ENCODE data around the gene RNF212B. TPM values are rescaled to one million over a fixed set of nuclear protein-coding genes. Genes with fewer than 3 reads are reported as not detected.

The RNF212B gene
- total and polyA plus RNA-seq, 3 donors from 2014 or later, result 5.4 to 23.2 (median 18.3) TPM

DNA sequence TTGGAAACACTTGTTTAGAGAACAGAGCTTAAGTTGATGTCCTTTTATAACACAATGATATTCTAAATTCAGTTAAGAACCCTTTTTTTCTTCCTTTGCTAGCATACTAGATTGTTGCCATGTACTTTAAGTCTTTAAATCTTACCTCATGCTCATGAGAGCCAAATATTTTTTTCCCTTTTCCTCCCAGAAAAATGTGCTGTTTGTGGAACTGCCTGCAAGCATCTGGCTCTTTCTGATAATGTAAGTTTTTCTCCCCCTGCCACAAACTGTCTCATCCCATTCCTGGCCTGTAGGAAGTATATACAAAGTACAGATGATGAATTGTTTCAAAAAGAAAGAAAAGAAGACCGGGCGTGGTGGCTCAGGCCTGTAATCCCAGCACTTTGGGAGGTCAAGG lies 5.3 kb downstream of the RNF212B start:
- Histone ChIP-seq H3K4me3 (no peak overlapping the region), H3K9me3 (no peaks in the 10 kb centered on the region), H3K27ac (no peak overlapping the region), H3K36me3 (ENCODE audit: low read depth, missing control alignments) (no peaks in the 10 kb centered on the region), H3K4me1 (no peaks in the 10 kb centered on the region), H3K27me3 (no peaks in the 10 kb centered on the region)
- no peak for DNase-seq
- TF ChIP-seq, protein P1, sequence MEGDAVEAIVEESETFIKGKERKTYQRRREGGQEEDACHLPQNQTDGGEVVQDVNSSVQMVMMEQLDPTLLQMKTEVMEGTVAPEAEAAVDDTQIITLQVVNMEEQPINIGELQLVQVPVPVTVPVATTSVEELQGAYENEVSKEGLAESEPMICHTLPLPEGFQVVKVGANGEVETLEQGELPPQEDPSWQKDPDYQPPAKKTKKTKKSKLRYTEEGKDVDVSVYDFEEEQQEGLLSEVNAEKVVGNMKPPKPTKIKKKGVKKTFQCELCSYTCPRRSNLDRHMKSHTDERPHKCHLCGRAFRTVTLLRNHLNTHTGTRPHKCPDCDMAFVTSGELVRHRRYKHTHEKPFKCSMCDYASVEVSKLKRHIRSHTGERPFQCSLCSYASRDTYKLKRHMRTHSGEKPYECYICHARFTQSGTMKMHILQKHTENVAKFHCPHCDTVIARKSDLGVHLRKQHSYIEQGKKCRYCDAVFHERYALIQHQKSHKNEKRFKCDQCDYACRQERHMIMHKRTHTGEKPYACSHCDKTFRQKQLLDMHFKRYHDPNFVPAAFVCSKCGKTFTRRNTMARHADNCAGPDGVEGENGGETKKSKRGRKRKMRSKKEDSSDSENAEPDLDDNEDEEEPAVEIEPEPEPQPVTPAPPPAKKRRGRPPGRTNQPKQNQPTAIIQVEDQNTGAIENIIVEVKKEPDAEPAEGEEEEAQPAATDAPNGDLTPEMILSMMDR (IDR thresholded peaks at IDR 0.05), result no peak
- no peak for TF ChIP-seq POLR2A (IDR thresholded peaks at IDR 0.05)
- intact Hi-C loops (cut with DNase I; ENCODE audit: low total_unique reads), result no loop called here
- WGBS, 2 donors, result 86 to 91% methylated on average over 2 of the region's 2 CpGs

DNA sequence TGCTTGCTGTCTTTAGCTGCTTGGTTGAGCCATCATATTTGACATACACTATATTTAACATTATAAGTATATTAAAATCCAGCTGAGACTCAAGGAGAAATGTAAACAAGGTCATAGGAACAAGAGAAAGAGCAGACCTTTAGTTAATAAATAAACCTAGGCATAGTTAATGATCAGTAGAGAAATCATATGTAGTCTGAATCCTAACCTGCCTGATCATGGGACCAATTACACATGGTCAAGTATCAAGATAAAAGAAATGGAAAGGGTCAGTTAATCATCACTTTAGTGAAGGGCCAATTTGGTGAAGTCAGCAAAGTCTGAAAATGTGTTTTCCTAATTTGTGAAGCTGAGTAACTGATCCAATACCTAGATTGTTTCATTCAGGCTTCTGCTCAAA lies 7.5 kb downstream of the RNF212B start:
- intact Hi-C loops (cut with DNase I; ENCODE audit: low total_unique reads), result no loop called here
- H3K4me3 ChIP-seq, result no peak overlapping the region
- H3K27me3 ChIP-seq, result no peaks in the 10 kb centered on the region
- no peaks in the 10 kb centered on the region for H3K9me3 ChIP-seq
- H3K4me1 ChIP-seq, result no peaks in the 10 kb centered on the region
- TF ChIP-seq, protein P1 (IDR thresholded peaks at IDR 0.05), result no peak
- TF ChIP-seq POLR2A (IDR thresholded peaks at IDR 0.05), result no peak
- DNase-seq, result no peak
- no peaks in the 10 kb centered on the region for H3K36me3 ChIP-seq (ENCODE audit: low read depth, missing control alignments)
- no peak overlapping the region for H3K27ac ChIP-seq

DNA sequence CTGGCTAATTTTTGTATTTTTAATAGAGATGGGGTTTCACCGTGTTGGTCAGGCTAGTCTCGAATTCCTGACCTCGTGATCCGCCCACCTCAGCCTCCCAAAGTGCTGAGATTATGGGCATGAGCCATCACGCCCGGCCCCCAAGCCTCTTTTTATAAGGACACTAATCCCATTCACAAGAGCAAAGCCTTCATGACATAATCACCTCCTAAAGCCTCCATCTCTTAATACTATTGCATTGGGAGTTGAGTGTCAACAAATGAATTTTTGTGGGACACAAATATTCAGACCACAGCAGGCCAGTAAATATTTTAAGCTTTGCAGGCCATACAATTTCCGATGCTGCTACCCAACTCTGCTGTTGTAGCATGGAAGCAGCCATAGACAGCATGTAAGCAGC lies 10.9 kb downstream of the RNF212B start:
- H3K27ac ChIP-seq, result no peak overlapping the region
- no peaks in the 10 kb centered on the region for H3K9me3 ChIP-seq
- intact Hi-C loops (cut with DNase I; ENCODE audit: low total_unique reads), result no loop called here
- H3K36me3 ChIP-seq (ENCODE audit: low read depth, missing control alignments), result no peaks in the 10 kb centered on the region
- whole genome bisulfite sequencing, 2 donors, result 91 to 95% methylated on average over 7 of the region's 7 CpGs
- TF ChIP-seq, protein P1 (IDR thresholded peaks at IDR 0.05), result no peak
- TF ChIP-seq POLR2A (IDR thresholded peaks at IDR 0.05), result no peak
- DNase-seq, result no peak
- no peak overlapping the region for H3K4me3 ChIP-seq
- no peaks in the 10 kb centered on the region for H3K27me3 ChIP-seq
- H3K4me1 ChIP-seq, result no peaks in the 10 kb centered on the region

DNA sequence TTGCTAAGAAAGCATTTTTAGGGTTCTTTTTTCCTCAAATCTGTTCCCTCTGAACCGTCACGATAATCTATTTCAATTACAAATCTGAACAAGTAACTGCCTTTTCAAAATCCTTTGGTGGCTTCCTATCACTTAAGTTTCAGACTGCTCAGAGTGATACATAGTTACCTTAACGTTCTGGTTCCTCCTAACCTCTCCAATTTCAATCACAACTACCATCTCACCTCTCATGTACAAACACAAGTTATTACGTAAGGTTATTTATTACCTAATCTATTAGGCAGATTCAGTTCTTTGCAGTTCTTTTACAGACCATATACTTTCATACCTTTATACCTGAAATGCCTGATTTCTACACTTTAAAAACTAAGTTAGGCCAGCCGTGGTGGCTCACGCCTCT lies 12.1 kb downstream of the RNF212B start:
- no peak for TF ChIP-seq POLR2A (IDR thresholded peaks at IDR 0.05)
- TF ChIP-seq, protein P1 (IDR thresholded peaks at IDR 0.05), result no peak
- H3K27me3 ChIP-seq, result no peaks in the 10 kb centered on the region
- H3K36me3 ChIP-seq (ENCODE audit: low read depth, missing control alignments), result no peaks in the 10 kb centered on the region
- DNase-seq, result no peak
- H3K9me3 ChIP-seq, result no peaks in the 10 kb centered on the region
- 65 to 70% methylated on average over 6 of the region's 6 CpGs for WGBS, 2 donors
- H3K4me1 ChIP-seq, result no peaks in the 10 kb centered on the region
- H3K27ac ChIP-seq, result no peak overlapping the region
- intact Hi-C loops (cut with DNase I; ENCODE audit: low total_unique reads), result no loop called here
- H3K4me3 ChIP-seq, result no peak overlapping the region

DNA sequence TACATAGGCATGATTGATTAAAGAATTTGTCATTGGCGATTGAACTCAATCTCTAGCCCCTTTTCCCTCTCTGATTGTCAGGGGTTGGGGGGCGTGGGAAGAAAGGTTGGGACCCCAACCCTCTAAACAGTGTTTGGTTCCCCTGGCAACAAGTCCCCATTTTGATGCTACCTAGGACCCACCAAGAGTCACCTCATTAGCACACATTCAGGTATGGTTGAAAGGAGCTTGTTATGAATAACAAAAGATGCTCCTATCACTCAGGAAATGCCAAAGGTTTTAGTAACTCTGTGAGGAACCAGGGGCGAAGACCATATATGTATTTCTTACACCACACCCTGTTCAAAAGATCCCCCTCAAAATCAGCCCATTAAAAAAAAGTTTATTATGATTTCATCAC lies 14.3 kb downstream of the RNF212B start:
- H3K9me3 ChIP-seq, result no peaks in the 10 kb centered on the region
- intact Hi-C loops (cut with DNase I; ENCODE audit: low total_unique reads), result no loop called here
- DNase-seq, result no peak
- H3K27me3 ChIP-seq, result no peaks in the 10 kb centered on the region
- H3K4me1 ChIP-seq, result no peaks in the 10 kb centered on the region
- TF ChIP-seq, protein P1 (IDR thresholded peaks at IDR 0.05), result no peak
- TF ChIP-seq POLR2A (IDR thresholded peaks at IDR 0.05), result no peak
- no peak overlapping the region for H3K27ac ChIP-seq
- no peaks in the 10 kb centered on the region for H3K36me3 ChIP-seq (ENCODE audit: low read depth, missing control alignments)
- WGBS, 2 donors, result 57 to 77% methylated on average over 2 to 3 of the region's 3 CpGs
- no peak overlapping the region for H3K4me3 ChIP-seq

All from testis (tissue), 3 donors.